ENCODE measurements around the gene PRRT3.
"Not testable (repeated sequence)": the region's sequence is repeated elsewhere in the genome, so short reads cannot be mapped to it uniquely, and the experiment has no call there.

The PRRT3 gene

DNA sequence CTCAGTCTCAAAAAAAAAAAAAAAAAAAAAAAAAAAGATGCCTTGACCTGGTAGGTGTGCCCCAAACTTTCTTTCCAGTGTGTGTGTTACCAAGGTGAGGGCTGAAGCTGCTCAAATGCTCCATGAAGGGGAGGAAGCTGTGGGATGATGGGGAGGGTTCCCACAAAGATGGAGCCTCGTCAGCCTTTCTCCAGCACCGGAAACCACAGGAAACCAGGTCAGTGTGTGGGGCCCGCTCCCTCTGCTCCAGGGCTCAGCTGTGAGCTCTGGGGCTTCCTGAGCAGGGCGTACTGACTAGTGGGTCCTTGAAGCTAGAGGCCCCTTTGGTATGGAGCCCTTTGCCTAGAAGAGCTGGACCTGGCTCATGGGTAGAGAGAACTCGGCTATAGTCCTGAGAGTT lies 50.2 kb downstream of the PRRT3 start:
- no peaks in the 10 kb centered on the region for H3K27me3 Mint-ChIP-seq
- H3K36me3 Mint-ChIP-seq (ENCODE audit: low read depth) = no peaks in the 10 kb centered on the region
- H3K27ac Mint-ChIP-seq = peak overlapping the region; percentile 78
- H3K4me3 Mint-ChIP-seq = peak overlapping the region; percentile 45
- peaks cover 39% of the 10 kb centered on the region for H3K4me1 Mint-ChIP-seq (ENCODE audit: low read depth)
- H3K9me3 Mint-ChIP-seq = no peaks in the 10 kb centered on the region

DNA sequence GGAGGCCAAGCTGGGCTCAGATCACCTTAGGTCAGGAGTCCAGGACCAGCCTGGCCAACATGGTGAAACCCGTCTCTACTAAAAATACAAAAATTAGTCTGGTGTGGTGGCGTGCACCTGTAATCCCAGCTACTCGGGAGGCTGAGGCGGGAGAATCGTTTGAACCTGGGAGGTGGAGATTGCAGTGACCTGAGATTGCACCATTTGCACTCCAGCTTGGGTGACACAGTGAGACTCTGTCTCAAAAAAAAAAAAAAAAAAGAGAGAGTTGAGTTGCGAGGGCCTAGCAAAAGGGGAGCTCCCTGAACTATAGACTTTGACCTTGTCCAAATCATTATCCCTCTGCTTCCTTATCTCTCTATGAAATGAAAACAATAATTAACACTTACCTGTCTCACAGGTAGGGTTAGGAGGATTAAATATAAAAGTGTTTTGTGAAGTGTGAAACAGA lies 51.2 kb downstream of the PRRT3 start:
- not testable (repeated sequence) for H3K27ac Mint-ChIP-seq

DNA sequence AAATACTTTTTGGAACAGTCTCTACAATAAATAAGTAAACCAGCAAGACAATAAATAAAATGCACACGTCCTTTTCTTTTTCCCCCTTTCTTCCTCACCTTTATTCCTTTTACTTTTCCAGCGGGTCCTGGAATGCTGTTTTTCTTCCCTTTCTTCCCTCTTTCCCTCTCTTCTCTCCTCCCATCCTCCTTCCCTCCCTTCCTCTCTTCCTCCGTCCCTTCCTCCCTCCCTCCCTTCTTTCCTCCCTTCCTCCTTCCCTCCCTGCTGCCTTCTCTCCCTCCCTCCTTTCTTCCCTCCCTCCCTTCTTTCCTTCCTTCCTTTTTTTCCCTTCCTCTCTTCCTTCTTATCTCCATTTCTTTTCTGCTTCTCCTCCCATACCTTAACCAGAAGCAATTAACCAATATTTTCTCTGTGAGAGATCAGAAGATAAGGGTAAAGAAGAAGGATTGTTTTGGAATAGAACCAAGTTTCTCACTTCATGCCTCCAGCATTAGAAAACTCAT lies 52.9 kb downstream of the PRRT3 start:
- Mint-ChIP-seq H3K4me1 (ENCODE audit: low read depth) (peaks cover 63% of the 10 kb centered on the region), H3K36me3 (ENCODE audit: low read depth) (peaks cover 12% of the 10 kb centered on the region), H3K9me3 (peaks cover 4% of the 10 kb centered on the region), H3K27ac (no peak overlapping the region), H3K27me3 (no peaks in the 10 kb centered on the region), H3K4me3 (no peak overlapping the region)

More for the DNA sequence above, 51.2 kb downstream of the PRRT3 start:
- not testable (repeated sequence) for H3K9me3 Mint-ChIP-seq; H3K27me3 Mint-ChIP-seq; H3K36me3 Mint-ChIP-seq (ENCODE audit: low read depth); H3K4me3 Mint-ChIP-seq
- H3K4me1 Mint-ChIP-seq (ENCODE audit: low read depth) = peaks cover 49% of the 10 kb centered on the region

DNA sequence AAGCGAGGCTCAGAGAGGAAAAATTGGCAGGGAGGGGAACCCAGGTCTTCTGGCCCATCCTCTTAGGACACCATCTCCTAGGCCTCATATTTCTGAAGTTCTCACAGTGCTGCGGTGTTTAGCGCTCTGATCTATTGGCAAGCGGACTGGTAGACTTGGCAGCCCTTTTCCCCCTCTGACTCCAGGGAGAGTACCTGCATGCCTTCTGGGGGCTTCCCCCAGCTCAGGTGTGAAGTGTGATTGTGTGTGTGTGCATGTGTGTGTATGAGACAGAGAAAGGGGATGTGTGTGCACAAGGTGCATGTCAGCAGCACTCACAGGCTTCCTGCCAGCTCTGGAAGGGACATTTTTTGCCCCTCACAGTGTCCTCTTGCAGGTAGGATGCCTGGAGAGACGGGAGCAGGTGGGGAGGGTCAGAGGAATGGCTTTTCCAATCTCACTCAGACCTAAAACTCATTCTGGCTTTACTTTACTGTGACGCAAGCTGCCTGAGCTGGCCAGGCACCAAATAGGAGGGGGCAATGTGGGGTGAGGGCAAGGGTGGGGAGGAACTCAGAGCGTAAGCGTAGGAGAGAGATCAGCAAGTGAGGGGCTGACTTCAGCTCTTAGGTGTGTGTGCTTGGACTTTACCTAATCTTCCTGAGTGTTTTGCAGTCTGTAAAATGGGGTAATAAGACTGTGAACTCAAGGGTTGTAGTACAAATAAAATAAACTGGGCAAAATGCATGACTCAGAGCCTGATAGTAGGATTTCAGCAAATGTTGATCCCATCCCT lies 53.6 kb downstream of the PRRT3 start:
- H3K36me3 Mint-ChIP-seq (ENCODE audit: low read depth) = peaks cover 19% of the 10 kb centered on the region
- H3K4me1 Mint-ChIP-seq (ENCODE audit: low read depth) = peaks cover 70% of the 10 kb centered on the region
- peak overlapping the region; percentile 9 for H3K27ac Mint-ChIP-seq
- H3K27me3 Mint-ChIP-seq = no peaks in the 10 kb centered on the region
- H3K4me3 Mint-ChIP-seq = no peak overlapping the region
- H3K9me3 Mint-ChIP-seq = peaks cover 4% of the 10 kb centered on the region

DNA sequence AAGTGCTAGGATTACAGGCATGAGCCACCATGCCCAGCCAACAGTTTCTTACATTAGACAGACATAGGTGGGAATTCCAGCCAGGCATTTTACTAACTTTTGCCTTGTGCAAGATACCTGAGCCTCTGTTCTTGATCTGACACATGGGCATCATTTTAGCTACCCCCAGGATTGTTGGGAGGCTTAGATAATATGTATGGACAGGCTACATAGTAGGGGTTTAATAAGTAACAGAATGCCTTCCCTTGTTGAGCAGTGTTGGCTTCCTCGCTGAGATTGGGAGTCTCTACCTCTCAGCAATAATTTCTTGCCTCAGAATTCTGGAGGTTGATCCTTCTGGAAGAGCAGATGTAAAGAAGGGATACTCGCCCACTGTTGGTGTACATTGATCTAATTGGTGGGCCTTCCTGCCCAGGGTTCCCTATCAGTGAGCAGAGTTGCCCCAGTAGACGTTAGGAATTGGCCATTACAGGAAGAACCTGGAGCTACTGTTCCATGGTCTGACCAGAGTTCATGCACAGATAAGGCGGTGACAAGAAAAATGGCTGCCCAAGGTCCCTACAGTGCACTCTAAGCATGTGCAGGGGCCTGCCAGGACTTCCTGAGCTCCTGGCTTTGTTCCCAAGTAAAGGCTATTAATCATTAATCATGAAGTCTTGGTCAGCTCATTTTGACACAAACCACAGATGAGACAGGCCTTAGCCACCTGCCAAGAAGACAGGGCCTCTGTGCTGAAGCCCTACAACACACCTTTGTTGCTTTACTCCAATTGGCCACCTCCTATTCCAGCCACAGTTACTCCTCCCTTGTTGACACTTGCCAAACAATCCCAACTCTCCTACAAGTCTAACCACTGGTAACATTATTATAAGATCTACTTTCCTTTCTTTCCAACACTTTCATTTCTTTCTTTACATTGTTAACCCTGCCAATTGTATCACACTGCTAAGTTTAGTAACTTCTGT lies 54.5 kb downstream of the PRRT3 start:
- Mint-ChIP-seq H3K27ac (peak overlapping the region; percentile 9), H3K27me3 (no peaks in the 10 kb centered on the region), H3K36me3 (ENCODE audit: low read depth) (peaks cover 29% of the 10 kb centered on the region), H3K4me1 (ENCODE audit: low read depth) (peaks cover 69% of the 10 kb centered on the region), H3K9me3 (peaks cover 4% of the 10 kb centered on the region), H3K4me3 (no peak overlapping the region)

DNA sequence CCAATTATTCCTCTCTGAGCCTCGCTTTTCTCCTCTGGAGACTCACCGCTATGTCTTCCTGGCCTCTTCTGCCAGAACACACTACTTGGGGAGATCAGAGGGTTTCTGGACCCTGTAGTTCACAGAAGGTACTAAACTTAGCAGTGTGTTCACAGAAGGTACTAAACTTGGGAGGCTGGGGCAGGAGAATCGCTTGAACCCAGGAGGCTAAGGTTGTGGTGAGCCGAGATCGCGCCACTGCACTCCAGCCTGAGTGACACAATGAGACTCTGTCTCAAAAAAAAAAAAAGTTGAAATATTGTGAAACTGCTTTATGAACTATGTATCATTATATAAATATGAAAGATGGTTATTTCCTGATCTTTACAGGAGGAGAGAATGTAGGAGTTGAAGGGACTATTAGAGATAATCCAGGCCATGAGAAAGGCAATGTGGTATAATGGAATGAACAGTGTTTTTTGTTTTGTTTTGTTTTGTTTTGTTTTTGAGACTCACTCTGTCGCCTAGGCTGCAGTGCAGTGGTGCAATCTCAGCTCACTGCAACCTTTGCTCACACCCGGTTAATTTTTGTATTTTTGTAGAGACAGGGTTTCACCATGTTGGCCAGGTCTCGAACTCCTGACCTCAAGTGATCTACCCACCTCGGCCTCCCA lies 55.3 kb downstream of the PRRT3 start:
- Mint-ChIP-seq H3K4me1 (ENCODE audit: low read depth) (peaks cover 67% of the 10 kb centered on the region), H3K36me3 (ENCODE audit: low read depth) (peaks cover 35% of the 10 kb centered on the region), H3K27ac (peak overlapping the region; percentile 17)
- not testable (repeated sequence) for H3K27me3 Mint-ChIP-seq, H3K9me3 Mint-ChIP-seq, H3K4me3 Mint-ChIP-seq

DNA sequence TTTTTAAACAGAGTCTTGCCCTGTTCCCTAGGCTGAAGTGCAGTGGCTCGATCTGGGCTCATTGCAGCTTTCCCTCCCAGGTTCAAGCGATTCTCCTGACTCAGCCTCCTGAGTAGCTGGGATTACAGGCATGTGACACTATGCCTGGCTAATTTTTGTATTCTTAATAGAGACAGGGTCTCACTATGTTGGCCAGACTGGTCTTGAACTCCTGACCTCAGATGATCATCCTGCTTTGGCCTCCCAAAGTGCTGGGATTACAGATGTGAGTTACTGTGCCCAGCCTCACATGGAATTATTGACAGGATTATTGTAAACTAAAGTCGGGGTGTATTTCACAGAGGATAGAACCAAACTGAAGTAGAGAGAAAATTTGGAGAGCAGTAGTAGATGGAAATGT lies 56.5 kb downstream of the PRRT3 start:
- not testable (repeated sequence) for H3K4me3 Mint-ChIP-seq, H3K9me3 Mint-ChIP-seq, H3K27me3 Mint-ChIP-seq
- H3K27ac Mint-ChIP-seq = peak overlapping the region; percentile 67
- H3K4me1 Mint-ChIP-seq (ENCODE audit: low read depth) = peaks cover 66% of the 10 kb centered on the region
- peaks cover 45% of the 10 kb centered on the region for H3K36me3 Mint-ChIP-seq (ENCODE audit: low read depth)

Data from stimulated activated naive CD8-positive, alpha-beta T cell treated with anti-CD3 and anti-CD28 coated beads, Interleukin-15, Interleukin-2, amounts not matched to agents 100 ng/mL and 50 ng/mL, for 24 hours (primary cell).